ENCODE measurements around the gene EFCAB6. TPM values are rescaled to one million over a fixed set of nuclear protein-coding genes. Genes with fewer than 3 reads are reported as not detected.

Gene EFCAB6
- total and polyA plus RNA-seq, 10 of the 15 experiments (the other 5 are each of a cell fraction or from before 2014, with no cell fraction given): 0.05 to 0.42 (median 0.19) TPM

DNA sequence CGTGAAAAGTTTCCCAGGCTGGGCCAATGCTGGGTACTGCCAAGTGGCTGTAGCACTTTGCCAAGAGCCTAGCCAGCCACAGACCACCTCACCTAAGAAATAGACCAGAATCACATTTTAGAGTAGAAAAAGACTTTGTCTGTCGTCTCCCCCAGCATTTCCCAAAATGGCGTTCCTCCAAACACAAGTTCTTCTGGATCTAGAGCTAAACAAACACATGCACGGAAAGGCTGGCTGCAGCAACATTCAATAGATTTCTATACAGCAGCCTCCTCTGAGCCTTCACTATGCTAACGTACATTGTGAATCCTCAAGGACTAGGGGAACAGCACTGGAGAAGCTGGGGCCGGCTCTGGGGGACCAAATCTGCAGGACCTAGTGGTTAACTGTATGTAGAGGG is 65.0 kb downstream of the EFCAB6 start:
- H3K4me1 ChIP-seq (ENCODE audit: control insufficient read depth, insufficient read depth, low read length): no peaks in the 10 kb centered on the region
- no peak overlapping the region for H3K9ac ChIP-seq (ENCODE audit: control insufficient read depth, insufficient read depth, low read length)
- no TSS peak for BruUV-seq (replicated peaks)
- WGBS (ENCODE audit: insufficient coverage, insufficient replicate concordance, low lambda C conversion rate, missing lambda C conversion rate): 57% methylated on average over 6 of the region's 6 CpGs
- H3K9me3 ChIP-seq (replicated peaks; ENCODE audit: control insufficient read depth, insufficient read depth, low read length): no peaks in the 10 kb centered on the region
- ChIA-PET CTCF (interaction anchor here (1.5 to 1.6 kb wide), 2 partner anchors 80 to 138 kb away, joined by 3 to 4 read pairs; no protein-coding TSS in a partner anchor), POLR2A (interaction anchor here (0.6 kb wide), 1 partner anchor 226 kb away, joined by 8 read pairs; no protein-coding TSS in a partner anchor), RAD21 (ENCODE audit: unreplicated experiment) (no interaction called here), SMC1A (ENCODE audit: uncharacterized antibody, unreplicated experiment) (no interaction called here)
- no peaks in the 10 kb centered on the region for H3K36me3 ChIP-seq (ENCODE audit: control insufficient read depth in 2 of 2, insufficient read depth in 2 of 2, low read length in 1 of 2)
- in situ Hi-C loops (cut with MboI) (no loop called here), intact Hi-C loops (cut with micrococcal nuclease; ENCODE audit: unreplicated experiment) (loop anchor here (10.0 kb wide), 1 partner anchor 138 kb away; no protein-coding TSS in a partner anchor)
- no peak overlapping the region for H3K4me2 ChIP-seq (ENCODE audit: control insufficient read depth, insufficient read depth)
- TF ChIP-seq GATAD2B (conservative IDR thresholded peaks at IDR 0.05; ENCODE audit: low read depth) (no peak), WRNIP1 (IDR thresholded peaks at IDR 0.05; ENCODE audit: borderline replicate concordance, low read depth, low read length) (no peak), MEF2B (IDR thresholded peaks at IDR 0.05; ENCODE audit: partially characterized antibody, poor library complexity, severe bottlenecking) (no peak), IKZF1 (conservative IDR thresholded peaks at IDR 0.05) (no peak), SUPT20H (IDR thresholded peaks at IDR 0.05; ENCODE audit: borderline replicate concordance, control insufficient read depth, low read depth, low read length) (no peak), GABPA (IDR thresholded peaks at IDR 0.05; ENCODE audit: low read depth) (no peak), MYC (IDR thresholded peaks at IDR 0.05; ENCODE audit: insufficient read depth, insufficient read length, insufficient replicate concordance, low read length, severe bottlenecking) (no peak), YBX1 (IDR thresholded peaks at IDR 0.05) (no peak), SREBF2 (IDR thresholded peaks at IDR 0.05; ENCODE audit: low read length) (no peak), KLF5 (IDR thresholded peaks at IDR 0.05; ENCODE audit: partially characterized antibody) (no peak), ZNF622 (IDR thresholded peaks at IDR 0.05) (no peak), SMARCA5 (IDR thresholded peaks at IDR 0.05) (no peak), BACH1 (IDR thresholded peaks at IDR 0.05; ENCODE audit: borderline replicate concordance) (no peak)
- TF ChIP-seq, protein P1, sequence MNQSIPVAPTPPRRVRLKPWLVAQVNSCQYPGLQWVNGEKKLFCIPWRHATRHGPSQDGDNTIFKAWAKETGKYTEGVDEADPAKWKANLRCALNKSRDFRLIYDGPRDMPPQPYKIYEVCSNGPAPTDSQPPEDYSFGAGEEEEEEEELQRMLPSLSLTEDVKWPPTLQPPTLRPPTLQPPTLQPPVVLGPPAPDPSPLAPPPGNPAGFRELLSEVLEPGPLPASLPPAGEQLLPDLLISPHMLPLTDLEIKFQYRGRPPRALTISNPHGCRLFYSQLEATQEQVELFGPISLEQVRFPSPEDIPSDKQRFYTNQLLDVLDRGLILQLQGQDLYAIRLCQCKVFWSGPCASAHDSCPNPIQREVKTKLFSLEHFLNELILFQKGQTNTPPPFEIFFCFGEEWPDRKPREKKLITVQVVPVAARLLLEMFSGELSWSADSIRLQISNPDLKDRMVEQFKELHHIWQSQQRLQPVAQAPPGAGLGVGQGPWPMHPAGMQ (IDR thresholded peaks at IDR 0.05; ENCODE audit: borderline replicate concordance): no peak
- TF ChIP-seq, protein P2, sequence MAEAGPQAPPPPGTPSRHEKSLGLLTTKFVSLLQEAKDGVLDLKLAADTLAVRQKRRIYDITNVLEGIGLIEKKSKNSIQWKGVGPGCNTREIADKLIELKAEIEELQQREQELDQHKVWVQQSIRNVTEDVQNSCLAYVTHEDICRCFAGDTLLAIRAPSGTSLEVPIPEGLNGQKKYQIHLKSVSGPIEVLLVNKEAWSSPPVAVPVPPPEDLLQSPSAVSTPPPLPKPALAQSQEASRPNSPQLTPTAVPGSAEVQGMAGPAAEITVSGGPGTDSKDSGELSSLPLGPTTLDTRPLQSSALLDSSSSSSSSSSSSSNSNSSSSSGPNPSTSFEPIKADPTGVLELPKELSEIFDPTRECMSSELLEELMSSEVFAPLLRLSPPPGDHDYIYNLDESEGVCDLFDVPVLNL (IDR thresholded peaks at IDR 0.05; ENCODE audit: low read depth, low read length): no peak
- TF ChIP-seq, protein P3, sequence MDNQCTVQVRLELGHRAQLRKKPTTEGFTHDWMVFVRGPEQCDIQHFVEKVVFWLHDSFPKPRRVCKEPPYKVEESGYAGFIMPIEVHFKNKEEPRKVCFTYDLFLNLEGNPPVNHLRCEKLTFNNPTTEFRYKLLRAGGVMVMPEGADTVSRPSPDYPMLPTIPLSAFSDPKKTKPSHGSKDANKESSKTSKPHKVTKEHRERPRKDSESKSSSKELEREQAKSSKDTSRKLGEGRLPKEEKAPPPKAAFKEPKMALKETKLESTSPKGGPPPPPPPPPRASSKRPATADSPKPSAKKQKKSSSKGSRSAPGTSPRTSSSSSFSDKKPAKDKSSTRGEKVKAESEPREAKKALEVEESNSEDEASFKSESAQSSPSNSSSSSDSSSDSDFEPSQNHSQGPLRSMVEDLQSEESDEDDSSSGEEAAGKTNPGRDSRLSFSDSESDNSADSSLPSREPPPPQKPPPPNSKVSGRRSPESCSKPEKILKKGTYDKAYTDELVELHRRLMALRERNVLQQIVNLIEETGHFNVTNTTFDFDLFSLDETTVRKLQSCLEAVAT (IDR thresholded peaks at IDR 0.05): no peak
- H3K27me3 ChIP-seq (replicated peaks in 1 of 2; ENCODE audit: control insufficient read depth in 2 of 2, insufficient read depth in 2 of 2, low read length in 1 of 2): no peaks in the 10 kb centered on the region
- no peak overlapping the region for H3K4me3 ChIP-seq
- ATAC-seq (no peak), DNase-seq (ENCODE audit: low read depth, low spot score) (no peak), FAIRE-seq (no peak)
- no peaks in the 10 kb centered on the region for H4K20me1 ChIP-seq (ENCODE audit: control insufficient read depth, insufficient read depth)
- no peaks in the 10 kb centered on the region for H3K79me2 ChIP-seq (ENCODE audit: control insufficient read depth, insufficient read depth, low read length)
- no peak overlapping the region for H2AFZ ChIP-seq (ENCODE audit: control insufficient read depth, low read depth, low read length)
- no peak overlapping the region for H3K27ac ChIP-seq (ENCODE audit: control insufficient read depth, insufficient read depth)

Measured in GM12878 (cell line).